HG03103 (cell line): Measurements from ENCODE around the gene SLC17A7.
A peak's percentile ranks its signal among the peaks of the same experiment; 100 is the strongest.
"Not testable (repeated sequence)": the region's sequence is repeated elsewhere in the genome, so short reads cannot be mapped to it uniquely, and the experiment has no call there.

ENCODE experiments used
- ATAC-seq: cut with Tn5 transposase; IDR thresholded peaks from one replicate; pipeline ENCODE4 v1.9.1; 2021; ENCODE audit warnings: low read depth; ENCODE audit not compliant: unreplicated experiment

SLC17A7 gene

GRCh38 chr19:49447485-49448431 lies 6.4 kb upstream of the SLC17A7 start:
- no peak for ATAC-seq

GRCh38 chr19:49445997-49446396 lies 4.7 kb upstream of the SLC17A7 start:
- no peak for ATAC-seq

- not testable (repeated sequence) for ATAC-seq
These were observed 2.9 kb upstream of the SLC17A7 start for GRCh38 chr19:49444100-49444700.

GRCh38 chr19:49443366-49444099 lies 2.2 kb upstream of the SLC17A7 start:
- peak; percentile 56 for ATAC-seq

GRCh38 chr19:49442771-49443365 lies 1.5 kb upstream of the SLC17A7 start:
- peak; percentile 18 for ATAC-seq

- ATAC-seq = no peak
These were observed 1.0 kb upstream of the SLC17A7 start for GRCh38 chr19:49442354-49442753.

- no peak for ATAC-seq
These were observed 628 bp upstream of the SLC17A7 start for GRCh38 chr19:49441960-49442350.

- no peak for ATAC-seq
These were observed 703 bp downstream of the SLC17A7 start for GRCh38 chr19:49440439-49441209.

GRCh38 chr19:49439836-49440235 lies 1.5 kb downstream of the SLC17A7 start:
- ATAC-seq = no peak

GRCh38 chr19:49438261-49438660 lies 3.1 kb downstream of the SLC17A7 start:
- no peak for ATAC-seq

GRCh38 chr19:49437231-49437630 lies 4.1 kb downstream of the SLC17A7 start:
- no peak for ATAC-seq

- no peak for ATAC-seq
These were observed 4.8 kb downstream of the SLC17A7 start for GRCh38 chr19:49436381-49437017.

GRCh38 chr19:49435670-49436069 lies 5.7 kb downstream of the SLC17A7 start:
- ATAC-seq = no peak

- ATAC-seq = no peak
These were observed 6.3 kb downstream of the SLC17A7 start for GRCh38 chr19:49434907-49435583.

- no peak for ATAC-seq
These were observed 8.0 kb downstream of the SLC17A7 start for GRCh38 chr19:49433240-49433901.

- ATAC-seq = no peak
These were observed 8.9 kb downstream of the SLC17A7 start for GRCh38 chr19:49432141-49433073.

GRCh38 chr19:49431330-49431749 lies 10.0 kb downstream of the SLC17A7 start:
- ATAC-seq = no peak
